Measurements from ENCODE around the gene E2F2. TPM values are rescaled to one million over a fixed set of nuclear protein-coding genes. Genes with fewer than 3 reads are reported as not detected.

The E2F2 gene
- total and polyA plus RNA-seq, 2 of the 4 experiments (the other 2 are of a cell fraction), result 0.36 to 0.51 TPM

- no peaks in the 10 kb centered on the region for H3K27me3 ChIP-seq (ENCODE audit: control insufficient read depth, insufficient read depth, low read length)
- in situ Hi-C loops (cut with MboI; ENCODE audit: low sequenced_read_pairs) (no loop called here), dilution Hi-C loops (cut with HindIII; ENCODE audit: low sequenced_read_pairs, unreplicated experiment) (no loop called here), intact Hi-C loops (cut with micrococcal nuclease) (no loop called here)
- ChIA-PET POLR2A (ENCODE audit: unreplicated experiment) (no interaction called here), CTCF (no interaction called here)
- no peak overlapping the region for H2BK15ac ChIP-seq (ENCODE audit: low read depth, low read length)
- H3K79me1 ChIP-seq (ENCODE audit: low read depth in 1 of 2, low read length in 2 of 2), result no peaks in the 10 kb centered on the region
- no peak overlapping the region for H4K5ac ChIP-seq (ENCODE audit: low read depth, low read length)
- H3K23ac ChIP-seq (ENCODE audit: low read depth, low read length), result no peak overlapping the region
- H4K8ac ChIP-seq (ENCODE audit: low read depth in 2 of 2, low read length in 2 of 2), result no peak overlapping the region
- H2AK9ac ChIP-seq (replicated peaks; ENCODE audit: low read depth, low read length, poor library complexity), result no peak overlapping the region
- H2AFZ ChIP-seq (replicated peaks; ENCODE audit: low read length, poor library complexity), result no peak overlapping the region
- no peak overlapping the region for H2BK20ac ChIP-seq (ENCODE audit: low read depth, low read length)
- H3K4me2 ChIP-seq (ENCODE audit: low read depth, low read length), result no peak overlapping the region
- DNase-seq (no peak), ATAC-seq (ENCODE audit: low read depth) (no peak)
- no peak overlapping the region for H3K27ac ChIP-seq (ENCODE audit: insufficient read depth, low read length)
- BruUV-seq (replicated peaks), result no TSS peak
- H4K91ac ChIP-seq (ENCODE audit: insufficient read depth, low read depth, low read length), result no peak overlapping the region
- H3K56ac ChIP-seq (ENCODE audit: extremely low read depth, insufficient read depth, low read length), result no peak overlapping the region
- no peak overlapping the region for H3K14ac ChIP-seq (replicated peaks; ENCODE audit: low read depth, low read length)
- H4K20me1 ChIP-seq (ENCODE audit: insufficient read depth, low read length), result no peaks in the 10 kb centered on the region; the same call in 1 of the 2 replicates
- no peaks in the 10 kb centered on the region for H3K9me3 ChIP-seq (ENCODE audit: control insufficient read depth, insufficient read depth, low read length)
- TF ChIP-seq RCOR1 (IDR thresholded peaks at IDR 0.05; ENCODE audit: insufficient replicate concordance, low read length) (no peak), FOS (IDR thresholded peaks at IDR 0.05; ENCODE audit: low read depth, low read length) (no peak), SMC3 (IDR thresholded peaks at IDR 0.05; ENCODE audit: low read depth, low read length) (no peak), CTCF (conservative IDR thresholded peaks at IDR 0.05; ENCODE audit: low read depth, low read length) (no peak), NFE2L2 (IDR thresholded peaks at IDR 0.05; ENCODE audit: low read depth, low read length) (no peak), MXI1 (IDR thresholded peaks at IDR 0.05; ENCODE audit: borderline replicate concordance, low read depth, low read length) (no peak), MAFK (IDR thresholded peaks at IDR 0.05; ENCODE audit: low read depth, low read length) (no peak), POLR2A (IDR thresholded peaks at IDR 0.05; ENCODE audit: low read depth, low read length) (no peak), RFX5 (IDR thresholded peaks at IDR 0.05; ENCODE audit: low read depth, low read length) (no peak), USF2 (IDR thresholded peaks at IDR 0.05; ENCODE audit: low read depth, low read length) (no peak), CEBPB (IDR thresholded peaks at IDR 0.05; ENCODE audit: low read depth, low read length) (no peak), RAD21 (IDR thresholded peaks at IDR 0.05; ENCODE audit: low read length) (no peak), BHLHE40 (IDR thresholded peaks at IDR 0.05; ENCODE audit: low read depth, low read length) (no peak), ELK1 (IDR thresholded peaks at IDR 0.05; ENCODE audit: borderline replicate concordance, low read depth, low read length) (no peak), CHD1 (IDR thresholded peaks at IDR 0.05; ENCODE audit: low read depth, low read length) (no peak), MAZ (IDR thresholded peaks at IDR 0.05; ENCODE audit: borderline replicate concordance, low read depth, low read length) (no peak)
- H3K9ac ChIP-seq (ENCODE audit: low read depth, low read length), result no peak overlapping the region
- H3K9me1 ChIP-seq (ENCODE audit: insufficient read depth, low read length), result no peaks in the 10 kb centered on the region; the same call in 1 of the 2 replicates
- H2BK5ac ChIP-seq (ENCODE audit: low read depth, low read length, poor library complexity, severe bottlenecking), result no peak overlapping the region
- no peaks in the 10 kb centered on the region for H3K36me3 ChIP-seq (ENCODE audit: control insufficient read depth, insufficient read depth, low read length)
- no peaks in the 10 kb centered on the region for H3K4me1 ChIP-seq (ENCODE audit: control insufficient read depth, insufficient read depth, low read length)
- H3K4me3 ChIP-seq (ENCODE audit: insufficient read depth, low read depth, low read length), result no peak overlapping the region
- no peak overlapping the region for H2BK120ac ChIP-seq (ENCODE audit: low read depth, low read length)
- no peak overlapping the region for H3K4ac ChIP-seq (ENCODE audit: low read depth, low read length)
- WGBS, 2 experiments (ENCODE audit: extremely low coverage in 2 of 2, insufficient read length in 1 of 2), result 100% methylated on average over 5 of the region's 9 CpGs; no CpG with 5 or more reads in 1 of the 2 experiments
- H2AK5ac ChIP-seq (ENCODE audit: low read depth, low read length), result no peak overlapping the region
- no peak overlapping the region for H3K18ac ChIP-seq (ENCODE audit: low read depth, low read length)
Measured at GRCh38 chr1:23517581-23517980, 13.5 kb downstream of the E2F2 start.

Data from IMR-90 (cell line).